ENCODE measurements around the gene DNASE1L3.
"Not testable (repeated sequence)": the region's sequence is repeated elsewhere in the genome, so short reads cannot be mapped to it uniquely, and the experiment has no call there.

The DNASE1L3 gene, protein sequence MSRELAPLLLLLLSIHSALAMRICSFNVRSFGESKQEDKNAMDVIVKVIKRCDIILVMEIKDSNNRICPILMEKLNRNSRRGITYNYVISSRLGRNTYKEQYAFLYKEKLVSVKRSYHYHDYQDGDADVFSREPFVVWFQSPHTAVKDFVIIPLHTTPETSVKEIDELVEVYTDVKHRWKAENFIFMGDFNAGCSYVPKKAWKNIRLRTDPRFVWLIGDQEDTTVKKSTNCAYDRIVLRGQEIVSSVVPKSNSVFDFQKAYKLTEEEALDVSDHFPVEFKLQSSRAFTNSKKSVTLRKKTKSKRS

GRCh38 chr3:58210761-58211460, at the start of gene DNASE1L3:
DNASE1L3 (minus strand) TSS chr3:58210972; CDS start chr3:58210906, 66 bp downstream.
- no peak for DNase-seq

GRCh38 chr3:58260261-58260731, 49.5 kb upstream of the DNASE1L3 start:
- DNase-seq = no peak

GRCh38 chr3:58258392-58259055, 47.8 kb upstream of the DNASE1L3 start:
- DNase-seq = no peak

DNA sequence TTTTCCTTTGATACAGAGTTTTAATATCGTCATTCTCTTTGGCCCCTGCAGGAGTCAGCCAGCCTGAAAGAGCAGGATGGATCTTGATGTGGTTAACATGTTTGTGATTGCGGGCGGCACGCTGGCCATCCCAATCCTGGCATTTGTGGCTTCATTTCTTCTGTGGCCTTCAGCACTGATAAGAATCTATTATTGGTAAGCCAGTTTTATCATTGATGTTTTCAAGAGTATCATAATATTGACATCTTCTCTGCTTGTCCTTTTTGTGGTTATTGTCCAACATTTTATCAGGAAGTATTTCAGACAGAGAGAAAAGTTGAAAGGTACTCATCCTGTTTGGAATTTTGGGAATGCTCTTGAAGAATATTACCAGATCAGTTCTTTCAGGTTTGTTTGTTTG, 45.7 kb upstream of the DNASE1L3 start:
- DNase-seq = no peak

DNA sequence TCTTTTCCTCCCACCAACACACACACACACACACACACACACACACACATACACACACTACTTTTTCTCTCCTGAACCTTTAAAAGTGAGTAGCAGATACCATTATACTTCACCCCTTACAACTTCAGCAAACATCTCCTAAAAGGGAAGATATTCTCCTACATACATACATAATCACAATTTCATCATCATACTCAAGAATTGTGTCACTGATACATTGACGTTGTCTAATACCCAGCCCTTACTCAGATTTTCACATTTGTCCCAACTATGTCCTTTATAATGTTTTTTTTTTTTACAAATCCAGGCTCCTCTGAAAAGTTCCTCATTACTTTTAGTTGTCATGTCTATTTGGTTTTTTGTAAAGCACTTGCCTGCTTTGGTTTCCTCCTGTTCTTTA, 45.3 kb upstream of the DNASE1L3 start:
- DNase-seq = no peak

GRCh38 chr3:58254144-58254543, 43.4 kb upstream of the DNASE1L3 start:
- no peak for DNase-seq

- DNase-seq = no peak
These were observed 40.9 kb upstream of the DNASE1L3 start for GRCh38 chr3:58251631-58252035.

DNA sequence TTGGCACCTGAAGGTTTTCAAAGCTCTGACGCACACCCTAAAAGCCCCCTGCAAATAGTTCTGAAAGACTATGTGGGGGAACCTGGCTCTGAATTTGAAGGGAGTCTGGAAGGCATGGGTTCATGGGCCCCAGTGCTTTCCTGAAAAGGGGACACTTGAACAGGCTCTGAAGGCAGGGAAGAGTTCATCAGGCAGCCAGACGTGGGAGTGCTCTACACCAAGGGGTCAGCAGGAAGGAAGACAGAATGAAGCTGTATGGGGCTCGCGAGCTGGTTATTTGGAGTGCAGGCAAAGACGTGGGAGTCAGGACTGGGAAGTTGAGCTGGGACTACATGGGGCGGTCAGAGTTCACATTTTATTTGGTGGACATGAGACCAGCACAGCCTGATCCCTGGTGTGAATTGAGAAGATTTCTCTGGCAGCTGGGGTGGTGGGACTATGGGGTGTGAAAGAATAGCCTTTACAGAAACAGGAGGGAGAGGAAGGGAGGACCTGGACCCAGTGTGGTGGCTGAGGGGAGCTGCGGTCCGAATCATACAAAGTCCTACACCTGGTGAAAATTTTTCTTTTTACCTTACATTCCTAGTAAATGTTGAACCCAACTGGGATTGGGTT, 39.4 kb upstream of the DNASE1L3 start:
- no peak for DNase-seq

DNA sequence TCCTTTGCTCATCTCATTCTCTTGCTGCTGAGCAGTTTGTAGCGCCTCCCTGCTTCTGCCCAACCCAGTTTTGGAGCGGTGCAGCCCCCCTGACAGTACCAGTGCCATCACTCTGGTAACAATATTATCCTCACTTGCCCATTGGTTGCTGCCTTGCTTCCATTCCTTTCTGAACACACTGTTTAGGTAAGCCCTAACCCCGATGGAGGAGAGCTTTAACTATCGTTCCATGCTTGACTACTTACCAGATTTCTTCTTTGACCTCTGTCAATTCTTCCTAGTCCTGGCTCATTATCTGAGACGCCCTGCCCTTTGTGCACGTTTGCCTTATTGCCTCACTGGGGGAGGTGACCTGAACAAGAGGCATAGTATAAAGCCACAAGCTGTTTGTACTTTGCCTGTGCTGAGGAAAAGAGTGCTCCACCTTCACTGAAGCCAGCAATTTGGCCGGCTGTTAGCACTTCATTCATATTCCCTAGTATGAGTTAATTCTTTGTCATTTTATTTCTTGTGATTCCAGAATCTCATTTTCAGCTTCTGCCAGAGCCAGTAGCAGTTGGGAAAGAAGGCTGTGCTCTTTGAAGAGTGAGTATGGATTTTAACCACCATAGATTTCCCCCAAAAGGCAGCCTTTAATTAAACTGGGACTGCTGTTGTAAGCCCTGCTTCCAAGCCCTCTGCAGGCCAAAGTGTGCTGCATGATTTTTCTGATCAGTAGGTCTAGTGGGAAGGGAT, 38.8 kb upstream of the DNASE1L3 start:
- no peak for DNase-seq

GRCh38 chr3:58246148-58247047, 35.6 kb upstream of the DNASE1L3 start:
- DNase-seq = no peak

DNA sequence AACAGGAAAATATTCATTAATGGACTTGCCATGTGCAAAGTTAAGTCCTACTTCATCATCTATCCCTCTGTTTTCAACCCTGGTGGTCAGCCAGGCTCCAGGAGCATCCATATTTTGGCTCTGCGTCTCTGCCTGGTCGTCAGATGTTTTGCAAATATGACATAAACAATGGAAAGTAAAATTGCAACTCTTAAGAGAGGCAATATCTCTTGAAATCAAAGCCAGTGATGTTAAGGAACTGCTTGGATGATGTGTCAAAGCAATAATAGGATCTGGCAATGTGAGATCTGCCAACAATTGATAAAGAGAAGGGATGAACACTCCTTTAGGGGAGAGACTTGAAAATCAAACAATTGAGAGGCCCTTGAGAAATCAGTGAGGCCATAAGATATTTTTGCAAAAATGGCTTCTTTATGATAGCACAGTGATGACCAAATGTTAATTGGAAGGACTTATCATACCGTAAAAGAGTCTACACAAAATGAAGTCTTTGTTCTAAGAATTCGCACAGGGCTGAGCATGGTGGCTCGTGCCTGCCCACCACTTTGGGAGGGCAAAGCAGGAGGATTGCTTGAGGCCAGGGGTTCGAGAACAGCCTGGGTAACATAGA, 33.3 kb upstream of the DNASE1L3 start:
- no peak for DNase-seq

GRCh38 chr3:58242860-58243259, 32.1 kb upstream of the DNASE1L3 start:
- not testable (repeated sequence) for DNase-seq

DNA sequence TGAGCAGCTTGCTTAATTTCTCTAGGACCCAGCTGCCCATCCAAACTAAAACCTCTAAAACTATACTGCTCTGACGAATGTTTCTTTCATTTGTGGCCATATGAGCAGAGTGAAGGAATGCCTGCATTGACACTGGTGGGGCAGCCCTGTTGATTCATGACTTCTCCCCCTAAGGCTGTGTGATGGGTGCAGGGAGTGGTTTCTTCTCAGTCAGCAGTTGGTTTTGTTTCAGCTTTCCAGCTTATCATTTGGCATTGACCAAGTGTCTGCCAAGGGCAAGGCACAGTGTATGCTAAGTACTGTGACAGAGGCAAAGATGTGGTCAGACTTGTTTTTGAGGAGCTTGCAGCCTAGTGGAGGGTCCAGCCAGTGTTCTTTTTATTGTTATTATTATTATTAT, 31.6 kb upstream of the DNASE1L3 start:
- DNase-seq = no peak

- no peak for DNase-seq
These were observed 30.7 kb upstream of the DNASE1L3 start for GRCh38 chr3:58241306-58242044.

DNA sequence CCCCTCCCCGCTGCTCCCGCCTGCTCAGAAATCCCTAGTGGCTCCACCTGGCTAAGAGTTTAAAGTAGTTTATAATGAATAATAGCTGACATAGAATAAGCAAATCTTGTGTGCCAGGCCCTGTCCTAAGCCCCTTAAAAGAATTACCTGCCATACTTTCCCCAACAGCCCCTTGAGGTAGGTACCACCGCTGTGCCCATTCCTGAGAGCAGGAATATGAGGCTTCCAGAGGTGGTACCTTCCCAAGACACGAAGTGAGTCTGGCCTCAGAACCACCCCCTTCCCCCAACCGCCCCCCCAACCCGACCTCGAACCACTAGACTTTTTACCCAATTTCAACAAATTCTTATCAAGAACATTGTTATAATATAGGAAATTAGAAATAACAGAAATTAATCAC, 28.1 kb upstream of the DNASE1L3 start:
- DNase-seq = no peak

DNA sequence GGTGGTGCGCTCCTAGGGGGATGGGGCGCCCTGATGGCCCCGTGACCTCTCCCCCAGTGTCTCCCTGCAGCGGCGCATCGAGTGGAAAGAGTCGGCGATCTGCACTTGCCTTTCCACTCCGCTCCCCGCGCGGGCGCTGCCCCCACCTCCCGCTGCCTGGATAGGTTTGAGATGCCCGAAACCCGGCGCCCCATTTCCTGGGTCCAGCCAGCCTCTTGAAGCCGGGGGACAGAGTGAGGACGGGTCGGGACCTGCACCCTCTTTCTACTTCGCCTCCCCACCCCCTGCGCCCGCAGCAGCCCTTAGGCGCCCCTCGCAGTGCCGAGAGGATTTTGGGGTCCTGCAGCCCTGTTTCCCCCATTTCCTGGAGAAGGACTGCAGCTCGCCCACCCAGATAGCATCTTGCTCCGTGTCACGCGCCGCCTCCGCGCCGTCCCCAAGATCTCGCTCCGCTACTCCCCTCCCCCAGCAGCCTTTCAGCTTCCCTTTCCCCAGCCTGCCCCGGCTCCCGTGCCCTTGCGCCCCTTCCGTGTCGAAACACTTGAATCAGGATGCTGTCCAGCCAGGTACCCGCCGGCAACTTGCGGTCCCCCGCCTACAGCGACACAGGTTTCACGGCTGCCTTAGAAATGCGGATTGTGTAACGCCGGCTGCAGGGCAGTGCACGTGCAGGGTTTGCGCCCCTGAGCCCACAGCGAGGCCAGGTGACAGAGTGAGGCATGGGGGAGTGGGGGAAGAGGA, 27.3 kb upstream of the DNASE1L3 start:
- DNase-seq = peak in 3 of 4 experiments; percentile 38 to 49 (median 43)

GRCh38 chr3:58237238-58237940, 26.6 kb upstream of the DNASE1L3 start, which contains the start of gene ABHD6:
ABHD6 (plus strand) TSS chr3:58237792; CDS start chr3:58256587, 18,795 bp downstream.
- peak; percentile 58 to 70 (median 62) for DNase-seq

- DNase-seq = no peak
These were observed 25.9 kb upstream of the DNASE1L3 start for GRCh38 chr3:58236527-58237237.
